ENCODE measurements around the gene CCL4L2.
"Not testable (repeated sequence)": the region's sequence is repeated elsewhere in the genome, so short reads cannot be mapped to it uniquely, and the experiment has no call there.

The CCL4L2 gene

DNA sequence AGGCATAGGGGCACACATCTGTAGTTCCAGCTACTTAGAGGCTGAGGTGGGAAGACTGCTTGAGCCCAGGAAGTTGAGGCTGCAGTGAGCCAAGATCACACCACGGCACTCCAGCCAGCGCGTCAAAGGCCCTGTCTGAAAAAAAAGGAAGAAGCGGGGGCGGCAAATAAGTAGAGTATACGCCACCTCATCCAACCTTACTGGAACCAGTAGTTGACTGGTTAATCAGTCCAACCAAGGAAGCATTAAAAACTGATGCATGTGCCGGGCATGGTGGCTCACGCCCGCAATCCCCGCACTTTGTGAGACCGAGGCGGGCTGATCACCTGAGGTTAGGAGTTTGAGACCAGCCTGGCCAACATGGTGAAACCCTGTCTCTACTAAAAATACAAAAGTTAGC lies 12.1 kb downstream of the CCL4L2 start:
- not testable (repeated sequence) for DNase-seq

- DNase-seq, result not testable (repeated sequence)
Measured at GRCh38 chr17:36229644-36230043, 18.8 kb downstream of the CCL4L2 start.

GRCh38 chr17:36242046-36242445 lies 31.2 kb downstream of the CCL4L2 start:
- not testable (repeated sequence) for DNase-seq
